Esophagus squamous epithelium (tissue), 4 donors: ENCODE data around the gene BRME1.

Experiments
- POLR2A ChIP-seq, 4 donors: fragments of 450-650 bp; IDR thresholded peaks; one replicate each; pipeline ENCODE4 v1.6.1; 2017; ENCODE audit warnings: antibody characterized with exemption in 4 of 4, mild to moderate bottlenecking in 4 of 4, moderate library complexity in 3 of 4
- TF ChIP-seq, protein P1 (sequence below), 6 experiments: fragments of 450-650 bp in 4 of 6; fragments of 200-600 bp in 2 of 6; sonication (generic) in 2 of 6; IDR thresholded peaks; one replicate each; pipeline ENCODE4 v1.5.1; 2016 to 2019; ENCODE audit warnings: antibody characterized with exemption in 6 of 6, mild to moderate bottlenecking in 4 of 6, moderate library complexity in 4 of 6

DNA sequence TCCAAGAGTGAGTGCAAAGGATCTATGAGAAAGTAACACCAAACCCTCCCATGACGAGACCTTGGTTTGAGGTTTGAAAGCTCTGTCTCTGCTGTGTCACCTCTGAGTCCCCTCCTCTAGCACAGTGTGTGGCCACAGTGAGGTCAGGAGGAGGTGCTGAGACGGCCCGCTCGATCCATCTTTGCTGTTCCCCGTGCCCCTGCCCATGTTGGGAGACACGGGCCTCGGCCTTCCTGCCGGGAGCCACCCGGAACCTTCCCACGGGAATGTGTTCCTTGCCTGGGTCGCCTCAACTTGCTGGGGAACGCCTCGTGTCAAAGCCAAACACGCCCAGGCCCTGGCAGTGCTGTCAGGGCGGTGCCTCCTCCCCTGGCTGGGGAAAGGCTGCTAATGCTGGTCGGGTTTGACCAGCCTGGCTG lies 18.9 kb downstream of the BRME1 start:
- TF ChIP-seq, protein P1, sequence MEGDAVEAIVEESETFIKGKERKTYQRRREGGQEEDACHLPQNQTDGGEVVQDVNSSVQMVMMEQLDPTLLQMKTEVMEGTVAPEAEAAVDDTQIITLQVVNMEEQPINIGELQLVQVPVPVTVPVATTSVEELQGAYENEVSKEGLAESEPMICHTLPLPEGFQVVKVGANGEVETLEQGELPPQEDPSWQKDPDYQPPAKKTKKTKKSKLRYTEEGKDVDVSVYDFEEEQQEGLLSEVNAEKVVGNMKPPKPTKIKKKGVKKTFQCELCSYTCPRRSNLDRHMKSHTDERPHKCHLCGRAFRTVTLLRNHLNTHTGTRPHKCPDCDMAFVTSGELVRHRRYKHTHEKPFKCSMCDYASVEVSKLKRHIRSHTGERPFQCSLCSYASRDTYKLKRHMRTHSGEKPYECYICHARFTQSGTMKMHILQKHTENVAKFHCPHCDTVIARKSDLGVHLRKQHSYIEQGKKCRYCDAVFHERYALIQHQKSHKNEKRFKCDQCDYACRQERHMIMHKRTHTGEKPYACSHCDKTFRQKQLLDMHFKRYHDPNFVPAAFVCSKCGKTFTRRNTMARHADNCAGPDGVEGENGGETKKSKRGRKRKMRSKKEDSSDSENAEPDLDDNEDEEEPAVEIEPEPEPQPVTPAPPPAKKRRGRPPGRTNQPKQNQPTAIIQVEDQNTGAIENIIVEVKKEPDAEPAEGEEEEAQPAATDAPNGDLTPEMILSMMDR (IDR thresholded peaks at IDR 0.05): no peak
- no peak for TF ChIP-seq POLR2A (IDR thresholded peaks at IDR 0.05)
